Adipocyte (in vitro differentiated cells): ENCODE measurements around the gene LYPD6.
A peak's percentile ranks its signal among the peaks of the same experiment; 100 is the strongest.
"Not testable (repeated sequence)": the region's sequence is repeated elsewhere in the genome, so short reads cannot be mapped to it uniquely, and the experiment has no call there.

ENCODE experiments used
- DNase-seq: peaks from one replicate; pipeline ENCODE4 v3.0.0-alpha.2; 2015; ENCODE audit warnings: low read depth
- H3K27me3 ChIP-seq: replicated peaks from 2 replicates; pipeline ENCODE4 v1.7.0; 2013; ENCODE audit warnings: mild to moderate bottlenecking, low read length, moderate library complexity; ENCODE audit not compliant: control insufficient read depth, insufficient read depth
- H3K36me3 ChIP-seq: 2 replicates; pipeline ENCODE4 v1.7.0; 2013; ENCODE audit warnings: low read length, mild to moderate bottlenecking, moderate library complexity; ENCODE audit not compliant: control insufficient read depth, insufficient read depth, severe bottlenecking
- H3K4me1 ChIP-seq: 2 replicates; pipeline ENCODE4 v1.7.0; 2013; ENCODE audit warnings: mild to moderate bottlenecking, low read length, moderate library complexity; ENCODE audit not compliant: control insufficient read depth, insufficient read depth
- H3K4me3 ChIP-seq: 2 replicates; pipeline ENCODE4 v1.7.0; 2013; ENCODE audit warnings: mild to moderate bottlenecking, low read length, moderate library complexity
- H3K9ac ChIP-seq: 2 replicates; pipeline ENCODE4 v1.7.0; 2013; ENCODE audit warnings: mild to moderate bottlenecking, low read length, moderate library complexity
- H3K9me3 ChIP-seq: 2 replicates; pipeline ENCODE4 v1.7.0; 2013; ENCODE audit warnings: mild to moderate bottlenecking, low read length, moderate library complexity; ENCODE audit not compliant: control insufficient read depth

Gene LYPD6

DNA sequence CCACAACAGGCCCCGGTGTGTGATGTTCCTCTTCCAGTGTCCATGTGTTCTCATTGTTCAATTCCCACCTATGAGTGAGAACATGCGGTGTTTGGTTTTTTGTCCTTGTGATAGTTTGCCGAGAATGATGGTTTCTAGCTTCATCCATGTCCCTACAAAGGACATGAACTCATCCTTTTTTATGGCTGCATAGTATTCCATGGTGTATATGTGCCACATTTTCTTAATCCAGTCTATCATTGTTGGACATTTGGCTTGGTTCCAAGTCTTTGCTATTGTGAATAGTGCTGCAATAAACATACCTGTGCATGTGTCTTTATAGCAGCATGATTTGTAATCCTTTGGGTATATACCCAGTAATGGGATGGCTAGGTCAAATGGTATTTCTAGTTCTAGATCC is 11.8 kb upstream of the LYPD6 start:
- not testable (repeated sequence) for H3K9me3 ChIP-seq, H3K4me1 ChIP-seq, H3K36me3 ChIP-seq, H3K4me3 ChIP-seq, H3K27me3 ChIP-seq, H3K9ac ChIP-seq, DNase-seq

DNA sequence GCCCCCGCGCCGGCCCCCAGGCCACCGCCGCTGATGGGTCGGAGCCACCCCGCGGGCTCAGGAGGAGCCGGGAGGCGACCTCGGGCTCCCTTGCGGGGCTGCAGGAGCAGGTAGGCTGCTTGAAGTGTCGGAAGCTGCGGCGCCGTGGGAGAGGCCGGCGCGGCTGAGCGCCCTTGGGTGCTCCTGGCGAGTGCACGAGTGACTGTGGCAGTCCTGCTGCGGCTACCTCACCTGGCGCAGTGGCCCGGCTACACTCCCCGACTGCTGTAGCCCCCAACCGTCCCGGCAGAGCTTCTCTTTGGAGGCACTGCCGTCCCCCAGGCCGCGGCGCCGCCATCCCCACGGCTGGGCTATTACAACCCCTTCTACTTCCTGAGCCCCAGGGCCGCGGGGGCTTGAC is 10.0 kb upstream of the LYPD6 start:
- Histone ChIP-seq H3K36me3 (no peaks in the 10 kb centered on the region), H3K4me3 (no peak overlapping the region), H3K9ac (no peak overlapping the region), H3K9me3 (peaks cover 9% of the 10 kb centered on the region), H3K4me1 (no peaks in the 10 kb centered on the region), H3K27me3 (no peaks in the 10 kb centered on the region)
- no peak for DNase-seq

DNA sequence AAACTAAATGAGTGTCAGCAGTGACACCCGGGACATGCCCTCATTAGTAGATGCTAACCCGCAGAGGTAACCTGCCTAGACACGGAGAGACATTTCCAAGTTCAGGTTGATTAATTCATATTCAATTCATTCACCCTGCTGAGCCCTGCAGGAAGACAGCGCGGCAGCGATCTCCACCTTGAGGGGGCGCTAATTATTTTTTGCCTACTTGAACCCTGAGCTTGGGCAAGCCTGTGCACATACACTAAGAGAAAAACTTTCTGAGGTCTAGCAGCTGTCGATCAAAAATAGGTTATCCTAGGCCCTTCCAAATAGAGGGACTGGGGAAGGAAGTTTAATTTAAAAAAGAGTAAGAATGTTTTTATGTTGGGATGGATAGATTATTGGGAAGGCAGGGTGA is 1.3 kb upstream of the LYPD6 start:
- DNase-seq = peak; percentile 28
- no peak overlapping the region for H3K4me3 ChIP-seq
- no peak overlapping the region for H3K9ac ChIP-seq
- peaks cover 8% of the 10 kb centered on the region for H3K4me1 ChIP-seq
- no peaks in the 10 kb centered on the region for H3K36me3 ChIP-seq
- peaks cover 54% of the 10 kb centered on the region for H3K27me3 ChIP-seq
- peaks cover 21% of the 10 kb centered on the region for H3K9me3 ChIP-seq

DNA sequence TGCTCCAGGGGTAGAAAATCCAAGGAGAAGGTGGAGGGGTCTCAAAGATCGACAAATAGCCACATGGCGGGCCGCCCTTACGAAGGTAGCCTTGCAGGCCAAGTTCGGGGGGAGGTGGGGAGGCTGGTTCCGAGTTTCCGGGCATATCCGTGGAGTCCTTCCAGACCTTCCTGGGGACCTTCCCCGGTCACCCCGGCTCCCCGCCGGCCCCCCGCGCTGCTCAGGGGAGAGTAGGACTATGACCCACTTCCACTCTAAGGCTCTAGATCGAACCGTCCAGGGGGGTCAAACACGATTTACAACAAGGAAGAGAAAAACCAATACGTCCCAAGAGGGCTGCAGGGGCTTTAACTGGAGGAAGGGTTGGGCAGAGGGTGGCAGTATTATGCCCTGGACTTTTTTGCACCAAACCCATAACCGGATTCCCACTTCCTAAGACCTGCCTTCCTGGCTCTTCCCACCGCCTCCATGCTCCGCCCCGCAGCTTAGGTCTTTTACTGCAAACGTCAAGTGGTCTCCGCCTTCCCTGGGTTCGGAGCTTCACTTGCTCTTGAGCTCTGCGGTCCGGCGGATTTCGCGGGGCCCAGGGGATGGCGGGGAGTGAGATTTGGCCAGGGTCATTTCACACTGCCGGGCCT is 779 bp upstream of the LYPD6 start:
- peak; percentile 53 for DNase-seq
- peaks cover 8% of the 10 kb centered on the region for H3K4me1 ChIP-seq
- peak overlapping the region; percentile 42 for H3K9ac ChIP-seq
- peaks cover 54% of the 10 kb centered on the region for H3K27me3 ChIP-seq
- peak overlapping the region; percentile 80 for H3K4me3 ChIP-seq
- peaks cover 18% of the 10 kb centered on the region for H3K9me3 ChIP-seq
- H3K36me3 ChIP-seq = no peaks in the 10 kb centered on the region

DNA sequence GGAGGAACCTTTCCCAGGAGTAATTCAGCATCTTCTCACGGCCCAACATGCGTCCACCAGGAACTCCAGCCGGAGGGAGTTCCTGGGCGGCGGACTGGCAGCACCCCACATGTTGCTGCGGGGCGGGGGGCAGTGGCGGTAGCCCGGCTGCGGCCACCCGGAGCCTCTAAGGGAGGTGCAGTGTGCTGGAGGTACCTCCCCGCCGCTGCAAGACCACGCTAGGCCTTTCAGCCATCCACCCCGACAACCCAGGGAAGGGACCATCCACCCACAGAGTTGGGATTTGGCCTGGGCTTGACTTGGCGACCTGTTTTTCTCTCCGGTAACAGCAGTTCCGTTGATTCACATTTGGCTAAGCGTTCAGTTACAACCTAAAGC is 625 bp downstream of the LYPD6 start:
- Histone ChIP-seq H3K4me1 (peaks cover 8% of the 10 kb centered on the region), H3K36me3 (no peaks in the 10 kb centered on the region), H3K4me3 (peak overlapping the region; percentile 71), H3K9me3 (peaks cover 7% of the 10 kb centered on the region), H3K27me3 (peaks cover 54% of the 10 kb centered on the region), H3K9ac (peak overlapping the region; percentile 19)
- DNase-seq = no peak

DNA sequence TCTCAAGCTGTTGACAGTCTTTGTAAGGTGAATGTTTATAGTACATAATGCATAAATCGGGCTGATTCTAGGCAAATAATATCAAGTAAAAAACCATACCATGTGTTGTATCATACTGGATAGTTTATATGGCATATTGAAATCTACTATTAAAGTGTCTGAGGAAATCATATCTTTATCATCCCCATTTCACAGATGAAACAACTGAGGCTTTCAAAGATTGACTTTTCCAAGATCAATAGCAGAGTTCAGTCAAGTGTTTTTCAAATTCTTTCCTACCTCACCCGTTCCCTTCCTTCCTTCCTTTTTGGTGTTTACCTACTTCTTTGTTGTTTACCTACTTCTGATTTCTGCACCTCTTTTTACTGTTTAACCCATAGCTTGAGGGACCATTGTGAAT is 2.0 kb downstream of the LYPD6 start:
- no peak overlapping the region for H3K4me3 ChIP-seq
- no peaks in the 10 kb centered on the region for H3K36me3 ChIP-seq
- H3K27me3 ChIP-seq = peaks cover 54% of the 10 kb centered on the region
- H3K4me1 ChIP-seq = peaks cover 8% of the 10 kb centered on the region
- no peak overlapping the region for H3K9ac ChIP-seq
- no peaks in the 10 kb centered on the region for H3K9me3 ChIP-seq
- no peak for DNase-seq

DNA sequence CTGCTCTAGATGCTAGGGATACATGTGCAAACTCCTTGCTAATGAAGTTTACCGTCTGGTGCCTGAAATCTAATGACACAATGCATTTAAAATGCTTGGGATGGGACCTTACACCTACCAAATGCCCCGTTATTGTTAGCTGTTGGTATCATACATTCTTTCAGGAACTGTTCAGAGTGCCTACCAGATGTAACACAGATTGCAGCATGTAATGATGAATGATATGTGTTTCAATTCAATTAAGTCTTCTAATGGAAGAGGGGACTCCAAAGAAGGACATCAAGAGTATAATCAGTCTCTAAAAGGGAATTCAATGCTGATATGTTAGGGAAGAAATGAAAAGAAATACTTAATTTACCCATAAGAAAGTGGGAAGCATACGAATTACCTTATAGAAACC is 3.2 kb downstream of the LYPD6 start:
- Histone ChIP-seq H3K4me1 (peaks cover 8% of the 10 kb centered on the region), H3K4me3 (no peak overlapping the region), H3K9me3 (no peaks in the 10 kb centered on the region), H3K36me3 (no peaks in the 10 kb centered on the region), H3K27me3 (peaks cover 44% of the 10 kb centered on the region), H3K9ac (no peak overlapping the region)
- DNase-seq = no peak

DNA sequence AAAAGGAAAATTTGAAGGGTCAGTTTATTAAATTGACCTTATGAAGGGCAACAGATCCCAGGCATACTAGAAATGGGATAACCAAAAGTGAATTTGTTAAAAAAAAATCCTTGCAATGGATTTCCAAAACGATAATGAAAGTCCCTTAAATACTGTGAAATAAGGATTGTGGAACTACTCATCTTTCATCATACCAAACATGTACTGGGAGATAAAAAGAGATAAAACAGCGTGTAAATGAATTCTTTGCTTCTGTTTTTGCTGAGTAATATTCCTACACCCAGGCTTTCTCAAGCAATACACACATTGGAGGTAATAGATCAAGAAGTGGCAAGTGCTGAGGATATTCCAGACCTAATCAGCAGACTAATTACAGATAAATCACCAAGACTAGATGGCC is 3.8 kb downstream of the LYPD6 start:
- H3K4me3 ChIP-seq = no peak overlapping the region
- no peaks in the 10 kb centered on the region for H3K9me3 ChIP-seq
- no peak for DNase-seq
- no peak overlapping the region for H3K9ac ChIP-seq
- no peaks in the 10 kb centered on the region for H3K36me3 ChIP-seq
- H3K27me3 ChIP-seq = peaks cover 38% of the 10 kb centered on the region
- peaks cover 8% of the 10 kb centered on the region for H3K4me1 ChIP-seq

DNA sequence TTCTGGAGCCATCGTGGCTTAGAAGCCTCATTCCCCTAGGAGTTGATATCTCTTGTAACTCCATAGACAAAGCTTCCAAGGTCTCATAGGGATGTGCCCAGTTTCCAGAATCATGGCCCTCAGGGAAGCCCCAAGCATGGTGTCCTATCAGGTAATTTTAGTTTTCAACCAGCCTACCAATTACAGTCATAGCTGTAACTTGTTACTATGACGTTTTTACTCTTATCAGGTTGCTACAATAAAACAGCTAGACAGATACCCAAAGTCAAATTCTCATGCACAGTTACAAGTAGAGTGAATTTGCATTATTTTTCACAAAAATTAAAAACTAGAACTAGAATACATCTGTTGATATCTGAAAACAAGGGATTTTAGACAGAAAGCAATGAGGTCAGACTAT is 8.9 kb downstream of the LYPD6 start:
- H3K36me3 ChIP-seq = no peaks in the 10 kb centered on the region

DNA sequence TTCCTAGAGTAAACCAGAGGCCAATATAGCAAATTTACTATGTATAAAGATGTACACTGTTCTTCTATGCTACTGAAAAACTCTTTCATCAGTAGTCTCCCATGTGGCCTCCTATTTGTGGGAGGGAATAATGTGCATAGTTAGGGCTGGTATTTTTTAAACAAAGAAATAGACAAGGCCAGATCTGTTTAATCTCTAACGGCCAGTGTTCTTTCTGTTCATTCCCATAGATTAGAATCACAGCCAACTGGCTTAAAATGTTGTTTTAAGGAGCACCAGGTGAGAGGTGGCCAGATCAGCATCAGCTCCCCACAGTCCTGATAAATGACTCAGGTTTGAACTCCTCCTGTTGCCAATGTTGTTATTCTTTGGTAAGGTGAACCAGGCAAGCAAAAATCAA is 12.1 kb downstream of the LYPD6 start:
- H3K9me3 ChIP-seq = no peaks in the 10 kb centered on the region
- H3K9ac ChIP-seq = no peak overlapping the region
- no peak overlapping the region for H3K4me3 ChIP-seq
- no peak for DNase-seq
- H3K4me1 ChIP-seq = no peaks in the 10 kb centered on the region
- H3K27me3 ChIP-seq = no peaks in the 10 kb centered on the region
- H3K36me3 ChIP-seq = no peaks in the 10 kb centered on the region

More for the DNA sequence above, 8.9 kb downstream of the LYPD6 start:
- Histone ChIP-seq H3K4me3 (no peak overlapping the region), H3K4me1 (no peaks in the 10 kb centered on the region), H3K9ac (no peak overlapping the region), H3K9me3 (no peaks in the 10 kb centered on the region), H3K27me3 (no peaks in the 10 kb centered on the region)
- DNase-seq = no peak

DNA sequence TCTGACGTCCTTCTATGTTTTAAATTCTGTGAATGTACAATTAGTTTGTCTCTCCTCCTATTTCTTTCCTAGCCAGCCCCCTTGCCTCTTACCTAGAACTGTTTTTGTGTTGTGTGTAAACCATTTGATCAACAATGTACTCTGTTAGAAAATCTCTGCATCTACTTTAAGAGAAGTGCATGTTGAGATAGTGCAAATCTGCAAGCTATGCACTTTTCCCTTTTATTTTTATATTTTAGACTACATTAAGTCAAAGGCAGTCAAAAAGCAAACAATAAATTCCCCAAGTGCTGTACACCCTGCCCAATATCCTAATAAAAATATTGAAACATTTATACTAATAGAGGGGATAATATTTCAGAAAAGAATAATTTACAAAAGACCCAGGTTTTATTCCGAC is 13.7 kb downstream of the LYPD6 start:
- H3K9ac ChIP-seq = no peak overlapping the region
- no peak for DNase-seq
- no peak overlapping the region for H3K4me3 ChIP-seq
- H3K4me1 ChIP-seq = no peaks in the 10 kb centered on the region
- H3K9me3 ChIP-seq = no peaks in the 10 kb centered on the region
- no peaks in the 10 kb centered on the region for H3K36me3 ChIP-seq
- H3K27me3 ChIP-seq = peaks cover 5% of the 10 kb centered on the region

DNA sequence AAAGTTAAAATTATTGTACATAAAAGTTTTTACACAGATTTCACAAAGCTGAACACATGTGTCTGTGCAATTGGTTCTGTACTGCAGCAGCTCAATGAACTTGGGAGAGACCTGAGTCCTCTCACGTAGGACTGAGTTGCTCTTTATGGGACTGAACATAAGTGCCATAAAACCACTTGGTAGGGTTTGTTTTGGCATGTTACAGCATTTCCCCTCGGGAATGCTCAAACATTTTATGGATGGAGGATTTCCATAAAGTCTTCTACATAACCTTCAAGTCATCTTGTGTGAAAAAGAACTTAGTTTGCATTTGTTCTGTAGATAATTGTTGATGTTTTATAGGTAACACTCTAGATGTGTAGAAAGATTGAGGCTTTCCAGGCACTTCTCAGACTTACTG is 15.9 kb downstream of the LYPD6 start:
- H3K36me3 ChIP-seq = no peaks in the 10 kb centered on the region
- no peaks in the 10 kb centered on the region for H3K4me1 ChIP-seq
- no peaks in the 10 kb centered on the region for H3K9me3 ChIP-seq
- no peak overlapping the region for H3K4me3 ChIP-seq
- H3K9ac ChIP-seq = no peak overlapping the region
- no peak for DNase-seq
- peaks cover 5% of the 10 kb centered on the region for H3K27me3 ChIP-seq
